Ramos (cell line): Measurements from ENCODE around the gene NR2C2AP.
"Not testable (repeated sequence)": the region's sequence is repeated elsewhere in the genome, so short reads cannot be mapped to it uniquely, and the experiment has no call there.

ENCODE experiments used
- in situ Hi-C: fragments of 300-500 bp; cut with MboI; formaldehyde crosslinking; loops from one replicate; pipeline ENCODE4 v1.14.3; 2022; ENCODE audit warnings: low sequenced_read_pairs; ENCODE audit not compliant: unreplicated experiment

NR2C2AP gene

DNA sequence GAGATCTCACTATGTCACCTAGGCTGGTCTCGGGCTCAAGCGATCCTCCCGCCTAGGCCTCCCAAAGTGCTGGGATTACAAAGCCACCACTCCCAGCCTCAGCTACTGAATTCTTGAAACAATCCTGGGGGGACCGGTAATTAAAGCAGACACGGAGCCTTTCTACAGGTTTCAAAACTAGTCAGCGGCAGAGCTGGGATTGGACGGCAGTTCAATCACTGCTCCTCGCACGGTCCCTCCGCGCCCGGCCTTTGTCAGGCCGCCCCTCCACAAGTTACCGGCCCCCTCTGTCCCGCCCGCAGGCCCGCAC is 11.5 kb downstream of the NR2C2AP start:
- in situ Hi-C loops, result no loop called here

DNA sequence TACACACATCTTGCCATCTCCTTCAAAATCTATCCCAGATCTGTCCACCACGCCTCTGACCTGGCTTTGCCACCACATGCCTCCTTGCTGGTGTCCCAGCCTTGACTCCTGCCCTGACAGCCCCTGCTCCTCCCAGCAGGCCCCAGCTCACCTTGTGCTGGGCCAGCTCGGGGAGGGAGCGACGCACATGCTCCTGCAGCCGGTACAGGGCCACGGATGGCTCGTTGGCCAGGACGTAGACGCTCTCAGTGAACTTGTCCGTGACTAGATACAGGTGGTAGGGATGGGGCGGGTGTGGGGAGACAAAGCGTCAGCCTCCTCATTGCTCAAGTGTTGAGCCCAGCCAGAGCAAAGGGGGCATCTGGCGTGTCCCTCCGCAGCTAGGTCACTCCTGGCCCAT is 16.5 kb downstream of the NR2C2AP start:
- in situ Hi-C loops, result loop anchor here (10.0 kb wide), 1 partner anchor 308 kb away; no protein-coding TSS in a partner anchor

DNA sequence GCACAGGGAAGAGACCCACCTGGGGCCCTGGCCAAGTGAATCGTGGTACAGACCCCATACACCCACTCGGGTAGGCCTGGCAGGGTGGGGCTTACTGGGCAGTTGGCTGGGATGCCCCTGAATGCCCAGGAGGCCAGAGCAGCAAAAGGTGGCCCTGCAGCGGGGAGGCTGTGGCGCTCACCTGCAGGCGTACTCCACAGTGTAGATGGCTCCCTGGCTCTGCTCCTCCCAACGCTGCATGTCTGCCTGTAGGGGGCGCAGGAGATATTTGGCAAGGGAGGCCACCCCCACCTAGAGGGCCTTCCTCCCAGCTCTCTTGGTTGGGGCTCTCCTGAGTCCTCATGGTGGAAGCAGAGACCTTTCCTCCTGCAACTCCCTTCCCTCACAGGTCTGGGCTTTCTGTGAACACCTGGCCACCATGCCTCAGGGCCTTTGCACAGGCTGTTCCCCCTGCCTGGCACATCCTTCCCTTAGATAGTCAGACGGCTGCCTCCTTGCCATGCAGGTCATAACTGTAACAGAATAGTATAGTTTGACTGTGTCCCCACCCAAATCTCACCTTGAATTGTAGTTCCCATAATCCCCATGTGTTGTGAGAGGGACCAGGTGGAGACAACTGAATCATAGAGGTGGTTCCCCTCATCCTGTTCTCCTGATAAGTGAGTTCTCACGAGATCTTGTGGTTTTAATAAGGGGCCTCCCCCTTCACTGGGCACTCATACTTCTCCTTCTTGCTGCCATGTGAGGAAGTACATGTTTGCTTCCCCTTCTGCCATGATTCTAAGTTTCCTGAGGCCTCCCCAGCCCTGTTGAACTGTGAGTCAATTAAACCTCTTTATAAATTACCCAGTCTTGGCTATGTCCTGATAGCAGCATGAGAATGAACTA is 17.1 kb downstream of the NR2C2AP start:
- in situ Hi-C loops, result loop anchor here (10.0 kb wide), 1 partner anchor 309 kb away; no protein-coding TSS in a partner anchor

DNA sequence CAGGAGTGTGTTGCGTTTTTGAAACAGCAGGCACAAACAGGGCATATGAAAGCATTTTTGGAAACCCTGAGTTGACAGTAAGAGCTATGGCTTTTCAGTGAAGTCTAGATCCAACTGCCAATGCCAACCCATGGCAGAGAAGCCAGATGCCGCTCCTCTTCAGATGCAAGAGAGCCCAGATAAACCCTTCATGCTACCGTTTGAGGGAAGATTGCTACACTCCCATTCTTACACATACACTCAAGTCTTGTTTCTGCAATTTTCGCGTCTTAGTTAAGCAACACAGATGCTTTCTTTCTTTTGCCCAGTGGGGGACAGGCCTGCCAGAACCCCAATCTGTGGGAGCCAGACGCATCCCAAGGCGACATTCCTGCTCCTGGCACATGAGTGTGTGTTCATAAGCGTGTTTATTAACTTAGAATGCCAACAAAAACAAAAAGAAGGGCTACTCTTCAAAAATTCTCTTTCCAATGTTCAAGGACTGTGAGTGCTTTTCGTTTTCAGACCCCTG is 21.7 kb downstream of the NR2C2AP start:
- in situ Hi-C loops, result loop anchor here (10.0 kb wide), 1 partner anchor 313 kb away; no protein-coding TSS in a partner anchor

DNA sequence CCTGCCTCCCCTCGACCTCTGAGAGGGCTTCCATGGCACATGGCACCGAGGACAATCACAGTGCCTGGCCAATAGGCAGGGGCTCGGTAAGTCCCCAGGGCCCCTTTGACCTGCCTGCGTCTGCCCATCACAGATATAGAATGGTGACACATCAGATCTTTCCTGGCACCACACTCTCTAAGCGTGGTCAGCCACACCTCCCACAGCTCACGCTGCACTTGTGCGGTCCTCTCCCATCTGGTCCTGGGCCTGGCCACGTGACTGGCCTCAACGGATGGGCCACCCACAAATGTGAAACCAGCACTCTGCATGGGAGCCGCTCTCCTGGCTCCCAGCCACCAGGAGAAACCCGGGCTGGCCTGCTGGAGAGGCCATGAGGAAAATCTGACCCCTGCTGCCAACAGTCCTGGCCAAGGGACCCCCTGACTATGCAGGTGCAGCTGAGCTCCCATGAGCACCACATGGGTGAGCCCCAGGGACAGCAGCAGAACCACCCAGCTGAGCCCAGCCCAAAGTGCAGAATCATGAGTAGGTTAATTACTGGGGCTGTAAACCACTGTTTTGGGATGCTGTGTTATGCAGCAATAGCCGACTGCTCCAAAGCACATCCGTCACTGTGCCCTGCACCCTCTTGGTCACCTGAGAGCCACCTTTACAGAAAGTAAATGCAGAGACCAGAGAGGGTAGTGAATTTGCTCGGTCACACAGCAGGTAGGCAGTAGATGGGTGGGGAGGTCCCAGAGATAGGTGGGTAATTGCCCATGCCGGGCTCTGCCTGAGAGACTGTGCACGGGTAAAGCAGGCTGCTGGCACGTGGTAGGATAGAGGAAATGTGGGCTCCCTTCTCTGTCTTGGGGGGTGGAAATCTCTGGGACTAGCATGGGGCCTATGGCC is 23.4 kb downstream of the NR2C2AP start:
- in situ Hi-C loops, result loop anchor here (10.0 kb wide), 1 partner anchor 315 kb away; no protein-coding TSS in a partner anchor

DNA sequence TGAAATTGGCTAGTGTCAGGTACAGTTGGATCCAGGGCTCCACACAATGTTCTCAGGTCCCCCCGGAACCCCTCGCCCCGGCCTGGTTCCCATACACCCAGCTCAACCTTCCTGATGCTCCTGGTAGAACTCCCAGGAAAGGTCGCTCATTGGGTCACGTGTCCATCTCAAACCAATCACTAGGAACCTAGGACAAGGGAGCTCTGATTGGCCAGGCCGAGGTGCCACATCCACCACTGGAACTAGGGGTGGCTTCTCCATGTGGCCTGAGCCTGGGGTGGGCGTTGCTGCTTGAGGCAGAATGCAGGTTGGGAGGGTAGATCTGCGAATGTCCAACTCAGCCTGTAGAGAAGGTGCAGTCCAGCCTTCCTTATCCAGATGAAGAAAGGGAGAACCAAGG is 26.3 kb downstream of the NR2C2AP start:
- in situ Hi-C loops, result no loop called here

DNA sequence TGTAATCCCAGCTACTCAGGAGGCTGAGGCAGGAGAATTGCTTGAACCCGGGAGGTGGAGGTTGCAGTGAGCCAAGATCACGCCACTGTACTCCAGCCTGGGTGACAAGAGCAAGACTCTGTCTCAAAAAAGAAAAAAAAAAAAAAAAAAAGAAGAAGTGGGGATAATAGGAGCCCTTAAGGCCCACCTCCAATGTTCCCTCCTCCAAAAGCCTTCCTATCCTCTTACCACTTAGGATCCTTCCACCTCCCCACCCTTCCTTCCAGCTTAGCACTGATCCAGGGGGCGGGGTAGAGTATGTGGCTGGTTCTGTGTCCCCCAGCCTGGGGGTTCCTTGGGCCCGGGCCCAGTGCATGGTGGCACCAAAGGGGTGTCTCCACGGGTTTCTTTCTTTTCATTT is 30.0 kb downstream of the NR2C2AP start:
- in situ Hi-C loops, result not testable (repeated sequence)

DNA sequence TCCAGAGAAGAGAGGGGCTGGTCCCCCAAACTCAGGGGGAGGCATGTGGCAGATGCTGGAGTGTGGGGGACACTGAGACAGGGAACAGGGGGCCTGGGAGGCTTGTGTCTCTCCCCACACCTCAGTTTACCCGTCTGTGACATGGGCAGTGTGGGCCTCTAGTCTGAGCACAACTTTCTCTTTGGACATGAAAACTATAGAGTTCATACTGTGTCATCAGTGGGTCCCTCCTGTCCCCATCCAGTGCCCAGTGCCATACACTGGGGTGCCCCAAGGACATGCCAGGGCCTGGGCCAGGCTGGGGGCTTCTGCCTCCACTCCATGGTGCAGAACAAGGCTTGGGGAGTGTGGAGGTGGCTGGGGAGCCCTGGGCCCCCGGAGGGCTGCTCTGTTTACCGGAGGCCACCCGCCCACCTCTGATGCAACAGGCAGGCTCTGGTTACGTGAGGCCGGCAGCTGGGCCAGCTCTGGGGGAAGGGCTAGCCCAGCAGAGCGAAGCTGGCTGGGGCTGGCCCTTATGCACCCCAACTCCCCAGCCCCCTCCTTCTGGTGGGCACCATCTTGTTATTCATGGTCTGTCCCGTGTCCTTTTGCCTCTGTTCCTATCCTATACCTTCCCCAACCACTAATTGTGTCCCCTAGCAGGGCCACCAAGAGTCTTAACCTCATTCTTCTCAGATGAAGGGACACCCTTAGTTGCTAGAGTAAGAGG is 31.2 kb downstream of the NR2C2AP start:
- in situ Hi-C loops, result no loop called here

DNA sequence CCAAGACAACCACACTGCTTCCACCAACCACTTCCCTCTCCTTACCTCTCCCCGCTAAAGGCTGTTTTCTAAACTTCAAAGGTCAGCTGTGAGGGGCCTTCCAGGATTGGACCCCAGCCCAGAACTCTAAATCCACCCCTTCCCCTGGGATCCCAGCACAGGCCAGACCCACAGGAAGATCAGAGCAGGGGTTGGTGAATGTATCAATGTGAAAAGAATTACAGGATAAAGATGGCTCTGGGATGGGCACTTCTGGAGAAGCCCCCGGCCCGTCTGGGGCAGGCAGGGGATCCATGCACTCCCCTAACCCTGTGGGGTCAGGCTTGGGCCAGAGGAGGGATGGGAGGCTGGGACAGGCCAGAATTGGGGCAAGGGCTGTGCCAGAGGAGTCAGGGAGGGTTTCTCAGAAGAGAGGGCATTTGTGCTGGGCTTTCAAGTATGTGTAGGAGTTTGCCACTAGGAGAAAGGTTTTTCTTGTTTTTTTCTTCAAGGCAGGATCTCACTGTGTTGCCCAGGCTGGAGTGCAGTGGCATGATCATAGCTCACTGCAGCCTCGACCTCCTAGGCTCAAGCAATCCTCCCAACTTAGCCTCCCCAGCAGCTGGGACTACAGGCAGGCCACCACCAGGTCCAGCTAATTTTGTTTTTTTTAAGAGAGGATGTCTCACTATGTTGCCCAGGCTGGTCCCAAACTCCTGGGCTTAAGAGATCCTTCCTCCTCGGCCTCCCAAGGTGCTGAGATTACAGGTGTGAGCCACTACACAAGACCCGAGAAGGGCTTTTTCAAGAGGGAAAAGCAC is 32.1 kb downstream of the NR2C2AP start:
- in situ Hi-C loops, result no loop called here

DNA sequence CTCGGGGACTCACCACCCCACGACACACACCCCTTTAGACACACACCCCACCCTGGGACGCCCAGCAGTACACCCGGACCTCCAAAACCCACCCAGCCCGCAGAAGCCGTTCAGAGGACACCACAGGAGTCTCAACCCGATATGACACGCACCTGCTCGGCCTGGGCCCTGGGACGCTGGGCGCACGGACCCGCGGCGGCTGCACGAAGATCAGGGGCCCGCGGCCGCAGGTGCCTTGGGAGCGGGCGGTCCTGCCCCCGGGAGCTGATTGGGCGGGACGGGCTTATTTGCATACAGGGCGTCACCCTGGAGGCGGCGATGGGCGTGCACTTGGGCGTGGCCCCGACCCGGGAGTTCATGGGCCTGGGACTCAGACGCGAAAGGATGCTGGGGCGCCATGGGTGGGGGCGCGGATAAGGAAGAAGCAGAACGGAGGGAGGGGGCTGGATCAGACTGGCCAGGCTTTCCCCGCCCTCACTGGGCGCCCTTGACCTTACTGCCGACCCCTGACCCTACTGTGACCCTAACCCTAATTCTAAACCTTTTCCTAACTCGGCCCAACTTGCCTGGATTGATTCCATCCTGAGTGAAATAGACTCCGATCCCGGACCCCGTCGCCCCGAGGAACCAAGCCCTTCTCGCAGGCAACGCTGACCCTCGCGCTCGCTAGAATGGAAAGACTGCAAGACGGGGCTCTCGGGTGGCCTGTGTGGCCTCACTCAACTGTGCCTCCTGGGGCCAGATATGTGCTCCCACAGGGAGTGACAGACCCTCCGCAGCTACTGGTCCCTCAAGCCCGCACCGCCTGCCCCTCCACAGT is 33.0 kb downstream of the NR2C2AP start, which contains the start of gene MEF2B:
Gene MEF2B (minus strand): TSS at position 211 of the 820 bp plus-strand sequence. CDS start 19,528 bp downstream, outside the sequence.
- in situ Hi-C loops, result no loop called here

DNA sequence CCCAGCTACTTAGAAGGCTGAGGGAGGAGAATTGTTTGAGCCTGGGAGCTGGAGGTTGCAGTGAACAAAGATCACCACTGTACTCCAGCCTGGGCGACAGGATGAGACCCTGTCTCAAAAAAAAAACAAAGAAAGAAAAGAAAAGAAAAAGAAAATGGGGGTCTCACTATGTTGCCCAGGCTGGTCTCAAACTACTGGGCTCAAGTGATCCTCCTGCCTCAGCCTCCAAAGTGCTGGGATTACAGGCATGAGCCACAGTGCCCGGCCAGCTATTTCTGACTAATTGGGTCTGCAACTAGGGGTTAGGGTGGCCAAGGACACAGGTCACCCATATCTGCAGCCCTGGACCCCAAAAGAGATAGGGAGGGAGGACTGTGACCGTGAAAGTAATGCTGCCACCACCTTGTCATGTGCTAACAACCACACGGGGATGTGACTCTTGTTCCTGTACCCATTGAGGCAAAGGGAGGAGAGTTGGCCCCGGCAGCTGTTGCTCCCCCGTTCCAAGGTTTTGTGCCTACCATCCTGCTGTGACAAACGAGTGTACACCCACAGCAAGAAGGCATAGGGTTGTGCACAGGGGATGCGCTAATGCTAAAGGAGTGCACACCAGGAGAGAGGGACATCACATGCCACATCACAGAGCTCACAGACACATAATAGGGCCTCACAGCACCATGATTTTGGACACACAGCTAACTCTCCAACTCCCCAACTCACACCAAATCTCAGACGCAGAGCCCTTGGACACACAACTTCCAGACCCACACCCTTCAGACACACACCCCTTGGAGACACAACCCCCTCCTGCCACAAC is 33.8 kb downstream of the NR2C2AP start:
- in situ Hi-C loops, result no loop called here

DNA sequence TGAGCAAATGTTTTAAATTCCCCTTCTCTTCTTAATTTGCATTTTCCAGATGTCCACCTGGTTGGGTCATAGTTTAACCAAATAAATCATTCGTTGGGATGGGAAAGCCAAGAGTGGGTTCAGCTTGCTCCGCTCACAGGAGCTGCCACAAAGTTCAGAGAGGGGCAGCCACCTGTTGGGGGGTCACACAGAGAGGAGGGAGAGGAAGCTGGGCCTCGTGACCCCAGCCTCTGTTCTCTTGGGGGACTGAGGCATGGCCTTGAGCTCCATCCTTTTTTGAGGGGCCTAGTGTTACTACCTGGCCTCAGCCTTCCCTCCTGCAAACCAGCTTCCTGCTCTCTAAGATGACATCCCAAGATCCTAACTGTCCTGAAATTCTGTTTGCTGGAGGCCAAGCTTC is 35.6 kb downstream of the NR2C2AP start:
- in situ Hi-C loops, result no loop called here

DNA sequence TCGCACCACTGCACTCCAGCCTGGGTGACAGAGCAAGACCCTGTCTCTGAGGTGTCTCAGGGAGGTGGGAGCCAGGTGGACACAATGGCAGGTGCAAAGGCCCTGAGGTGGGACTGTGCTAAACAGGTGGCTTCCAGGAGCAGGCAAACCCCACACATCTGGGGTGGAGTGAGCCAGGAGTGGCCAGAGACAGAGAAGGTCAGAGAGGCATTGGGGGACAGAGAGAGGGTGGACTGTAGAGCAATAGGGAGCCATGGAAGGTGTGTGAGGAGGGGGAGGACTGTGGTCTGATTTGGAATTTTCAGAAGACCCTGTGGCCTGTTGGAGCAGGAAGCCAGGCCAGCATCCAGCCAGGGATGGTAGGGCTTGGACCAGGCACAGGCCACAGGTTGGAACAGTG is 37.8 kb downstream of the NR2C2AP start:
- in situ Hi-C loops, result no loop called here

DNA sequence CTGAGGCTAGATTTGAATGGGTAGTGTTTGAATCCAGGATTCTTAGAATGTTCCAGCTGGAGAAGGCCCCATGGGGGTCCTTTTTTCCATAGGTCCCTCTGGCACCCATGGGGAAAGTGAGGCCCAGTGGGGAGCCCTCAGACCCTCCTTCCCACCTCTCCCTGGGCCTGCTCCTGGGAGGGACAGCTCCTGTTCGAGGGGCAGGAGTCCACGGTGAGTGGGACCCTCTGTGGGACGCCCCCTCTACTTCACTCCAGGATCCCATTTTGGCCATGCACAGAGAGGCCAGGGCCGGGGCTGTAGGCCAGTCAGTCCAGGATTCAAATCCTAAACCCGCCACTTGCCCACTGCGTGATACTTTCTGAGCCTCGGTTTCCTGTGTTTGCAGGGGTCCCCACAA is 40.7 kb downstream of the NR2C2AP start:
- in situ Hi-C loops, result no loop called here

DNA sequence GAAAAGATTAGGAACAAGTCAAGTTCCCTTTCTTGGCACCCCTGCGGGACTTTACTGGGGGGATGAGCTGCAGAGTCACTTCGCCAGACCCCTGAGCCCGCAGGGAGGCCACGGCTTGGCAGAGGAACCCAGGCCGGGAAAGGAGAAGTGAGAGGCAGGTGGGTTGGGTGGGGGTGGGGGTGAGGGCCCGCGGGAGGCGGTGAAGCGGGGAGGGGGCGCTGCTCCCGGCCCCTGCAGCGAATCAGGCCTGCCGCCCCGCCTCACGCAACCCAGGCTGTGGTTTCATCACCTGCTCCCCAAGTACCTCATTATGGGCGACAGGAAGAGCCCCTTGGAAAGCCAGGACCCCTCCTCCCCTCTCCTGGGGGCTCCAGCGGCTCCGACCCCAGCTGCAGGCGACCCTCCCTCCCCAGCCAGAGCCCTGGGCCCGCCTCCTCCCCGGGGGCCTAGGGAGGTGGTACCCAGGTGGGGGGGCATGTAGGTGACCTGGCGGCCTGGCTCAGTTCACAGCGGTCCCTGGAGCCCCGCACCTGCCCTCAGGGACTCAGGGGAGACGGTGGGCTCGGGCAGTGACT is 42.7 kb downstream of the NR2C2AP start:
- in situ Hi-C loops, result no loop called here

DNA sequence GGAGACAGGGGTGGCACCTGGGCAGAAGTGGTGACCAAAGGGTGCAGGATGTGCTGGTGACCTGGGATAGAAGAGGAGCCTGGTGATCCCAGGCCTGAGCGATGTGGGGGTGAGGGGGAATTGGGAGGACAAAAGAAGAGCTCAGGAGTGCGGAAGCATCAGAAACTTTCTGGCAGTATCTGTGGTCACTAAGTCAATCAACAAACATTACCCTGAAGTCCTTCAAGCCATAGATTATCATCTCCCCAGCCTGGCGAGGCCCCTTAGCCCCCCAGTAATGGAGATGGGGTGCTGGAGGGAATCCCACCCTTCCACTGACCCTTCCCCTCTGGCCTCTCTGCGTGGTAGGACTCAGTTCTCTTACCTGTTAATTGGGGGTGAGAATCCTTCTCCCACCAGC is 43.7 kb downstream of the NR2C2AP start:
- in situ Hi-C loops, result no loop called here

DNA sequence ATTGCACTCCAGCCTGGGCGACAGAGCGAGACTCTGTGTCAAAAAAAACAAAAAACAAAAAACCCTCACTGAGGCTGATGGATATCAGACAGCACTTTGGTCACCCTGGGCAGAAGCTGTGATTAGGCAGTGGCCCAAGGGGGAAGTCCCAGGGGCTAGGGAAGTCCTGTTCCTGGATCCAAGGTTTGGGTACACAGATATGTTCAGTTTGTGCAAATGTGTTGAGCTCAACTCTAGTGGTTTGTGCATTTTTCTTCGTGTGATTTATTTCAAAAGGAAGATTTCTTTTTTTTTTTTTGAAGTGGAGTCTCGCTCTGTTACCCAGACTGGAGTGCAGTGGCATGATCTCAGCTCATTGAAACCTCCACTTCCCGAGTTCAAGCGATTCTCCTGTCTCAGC is 45.4 kb downstream of the NR2C2AP start:
- in situ Hi-C loops, result no loop called here
